H1 (cell line): ENCODE measurements around the gene GPR161. TPM values are rescaled to one million over a fixed set of nuclear protein-coding genes. Genes with fewer than 3 reads are reported as not detected.

ENCODE experiments used
- CTCF ChIA-PET: fragments of 300-600 bp; sonication (Branson Sonifier 250); formaldehyde crosslinking; loops from one replicate; lab custom pipeline; 2021; ENCODE audit not compliant: partially characterized antibody; lab: Charles Lee
- POLR2A ChIA-PET: fragments of 300-600 bp; sonication (Branson Sonifier 250); formaldehyde crosslinking; loops from one replicate; lab custom pipeline; 2021; ENCODE audit warnings: inconsistent platforms; ENCODE audit not compliant: partially characterized antibody; lab: Charles Lee
- DNase-seq, 2 experiments: peaks; one replicate each; pipeline versions ENCODE4 v3.0.0 to v3.0.0-alpha.2; 2010 to 2022; ENCODE audit warnings: low spot score in 2 of 2, low read depth in 1 of 2, mixed read lengths in 1 of 2
- FAIRE-seq: peaks from 2 replicates; lab custom pipeline; 2011; peaks lifted over from hg19 to GRCh38; lab: Jason Lieb, UNC
- H2AFZ ChIP-seq: 2 replicates; pipeline ENCODE4 v1.8.1; 2012; ENCODE audit warnings: low read length, inconsistent platforms
- H2AK5ac ChIP-seq: 2 replicates; pipeline ENCODE4 v1.6.1; 2013; ENCODE audit warnings: low read depth, low read length
- H2BK120ac ChIP-seq: replicated peaks from 2 replicates; pipeline ENCODE3; 2013; ENCODE audit warnings: low read depth, low read length, inconsistent platforms
- H2BK12ac ChIP-seq: 2 replicates; pipeline ENCODE4 v1.6.1; 2013; ENCODE audit warnings: low read depth, low read length
- H2BK15ac ChIP-seq: 2 replicates; pipeline ENCODE4 v1.6.1; 2013; ENCODE audit warnings: low read length
- H2BK20ac ChIP-seq: 2 replicates; pipeline ENCODE4 v1.6.1; 2013; ENCODE audit warnings: low read length
- H2BK5ac ChIP-seq: 2 replicates; pipeline ENCODE4 v1.6.1; 2013; ENCODE audit warnings: low read depth, low read length
- H3K14ac ChIP-seq: 2 replicates; pipeline ENCODE4 v1.6.1; 2013; ENCODE audit warnings: inconsistent platforms; ENCODE audit not compliant: insufficient read length
- H3K18ac ChIP-seq: 2 replicates; pipeline ENCODE4 v1.6.1; 2013; ENCODE audit warnings: low read length; ENCODE audit errors: extremely low read depth
- H3K23ac ChIP-seq: 2 replicates; pipeline ENCODE4 v1.6.1; 2013; ENCODE audit warnings: inconsistent platforms; ENCODE audit not compliant: insufficient read length
- H3K23me2 ChIP-seq: 2 replicates; pipeline ENCODE4 v1.6.1; 2013; ENCODE audit warnings: low read depth, low read length
- H3K27ac ChIP-seq: 2 replicates; pipeline ENCODE4 v1.6.1; 2011; ENCODE audit warnings: low read depth, low read length, inconsistent platforms
- H3K27me3 ChIP-seq, 4 experiments: replicated peaks in 1 of 4; 1 replicate in 1 of 4; 2 replicates in 3 of 4; pipeline versions ENCODE4 v1.6.1 to v1.8.1; 2011 to 2013; ENCODE audit warnings: low read length in 3 of 4, mild to moderate bottlenecking in 3 of 4, inconsistent platforms in 2 of 4, mixed read lengths in 2 of 4, moderate library complexity in 1 of 4; ENCODE audit not compliant: control insufficient read depth in 3 of 4, insufficient read depth in 3 of 4; ENCODE audit errors: extremely low read depth in 1 of 4
- H3K36me3 ChIP-seq, 4 experiments: 2 replicates each; pipeline versions ENCODE4 v1.6.1 to v1.8.1; 2011 to 2013; ENCODE audit warnings: mild to moderate bottlenecking in 4 of 4, low read length in 3 of 4, moderate library complexity in 2 of 4, control low read depth in 1 of 4, inconsistent platforms in 1 of 4; ENCODE audit not compliant: insufficient read depth in 4 of 4, control insufficient read depth in 2 of 4
- H3K4ac ChIP-seq: replicated peaks from 2 replicates; pipeline ENCODE3; 2013; ENCODE audit warnings: low read length, low read depth, mixed read lengths, inconsistent platforms; ENCODE audit not compliant: insufficient read length
- H3K4me1 ChIP-seq, 4 experiments: replicated peaks in 1 of 4; 1 replicate in 1 of 4; 2 replicates in 3 of 4; pipeline versions ENCODE4 v1.6.1 to v1.8.1; 2011 to 2013; ENCODE audit warnings: low read length in 3 of 4, inconsistent platforms in 2 of 4, mixed read lengths in 1 of 4; ENCODE audit not compliant: insufficient read depth in 4 of 4, control insufficient read depth in 3 of 4
- H3K4me2 ChIP-seq, 2 experiments: 2 replicates each; pipeline versions ENCODE4 v1.6.1 to v1.8.1; 2011 to 2013; ENCODE audit warnings: low read depth in 2 of 2, low read length in 2 of 2, control low read depth in 1 of 2, inconsistent platforms in 1 of 2, mild to moderate bottlenecking in 1 of 2; ENCODE audit not compliant: insufficient read depth in 1 of 2
- H3K4me3 ChIP-seq, 4 experiments: fragments of 200-600, 300-600 bp in 1 of 4; sonication (generic), shearing (Covaris generic), sonication (Bioruptor Twin) in 1 of 4; 2 replicates each; pipeline versions ENCODE4 v1.5.1 to v1.8.1; 2011 to 2016; ENCODE audit warnings: low read length in 4 of 4, low read depth in 3 of 4, control low read depth in 2 of 4, inconsistent platforms in 2 of 4, mild to moderate bottlenecking in 2 of 4, mixed read lengths in 1 of 4, moderate library complexity in 1 of 4; ENCODE audit not compliant: insufficient read depth in 2 of 4; ENCODE audit errors: extremely low read depth in 1 of 4
- H3K56ac ChIP-seq: replicated peaks from 2 replicates; pipeline ENCODE3; 2013; ENCODE audit warnings: low read depth, mild to moderate bottlenecking, mixed read lengths, low read length, inconsistent platforms; ENCODE audit not compliant: insufficient read length
- H3K79me1 ChIP-seq: 2 replicates; pipeline ENCODE4 v1.6.1; 2013; ENCODE audit warnings: low read depth, low read length, control low read depth
- H3K79me2 ChIP-seq, 2 experiments: 2 replicates each; pipeline versions ENCODE4 v1.6.1 to v1.8.1; 2012 to 2013; ENCODE audit warnings: low read length in 2 of 2, mild to moderate bottlenecking in 2 of 2, inconsistent platforms in 1 of 2; ENCODE audit not compliant: insufficient read depth in 2 of 2, control insufficient read depth in 1 of 2
- H3K9ac ChIP-seq, 4 experiments: replicated peaks in 1 of 4; 1 replicate in 1 of 4; 2 replicates in 3 of 4; pipeline versions ENCODE4 v1.6.1 to v1.8.1; 2011 to 2013; ENCODE audit warnings: low read depth in 3 of 4, low read length in 3 of 4, control low read depth in 2 of 4, mild to moderate bottlenecking in 2 of 4, moderate library complexity in 2 of 4, inconsistent platforms in 1 of 4; ENCODE audit errors: extremely low read depth in 1 of 4
- H3K9me3 ChIP-seq, 2 experiments: 2 replicates each; pipeline versions ENCODE4 v1.6.1 to v1.8.1; 2012 to 2013; ENCODE audit warnings: mild to moderate bottlenecking in 2 of 2, moderate library complexity in 2 of 2, control low read depth in 1 of 2, inconsistent platforms in 1 of 2, low read depth in 1 of 2, low read length in 1 of 2, mixed read lengths in 1 of 2; ENCODE audit not compliant: insufficient read depth in 2 of 2
- H4K20me1 ChIP-seq, 2 experiments: replicated peaks in 1 of 2; 2 replicates each; pipeline versions ENCODE3 to v1.8.1; 2011 to 2013; ENCODE audit warnings: inconsistent platforms in 2 of 2, low read length in 2 of 2, mild to moderate bottlenecking in 1 of 2; ENCODE audit not compliant: insufficient read depth in 2 of 2, control insufficient read depth in 1 of 2
- H4K5ac ChIP-seq: 2 replicates; pipeline ENCODE4 v1.6.1; 2013; ENCODE audit warnings: low read length, low read depth, mixed read lengths, inconsistent platforms; ENCODE audit not compliant: insufficient read length
- H4K8ac ChIP-seq: 2 replicates; pipeline ENCODE4 v1.8.0; 2013; ENCODE audit warnings: mild to moderate bottlenecking, moderate library complexity, low read length, inconsistent platforms; ENCODE audit not compliant: insufficient read depth; ENCODE audit errors: extremely low read depth
- H4K91ac ChIP-seq: replicated peaks from 2 replicates; pipeline ENCODE3; 2013; ENCODE audit warnings: low read length, mixed read lengths, inconsistent platforms; ENCODE audit not compliant: insufficient read length
- ASH2L ChIP-seq: fragments of 200-600, 300-600 bp; sonication (generic); IDR thresholded peaks from one replicate; pipeline ENCODE4 v1.7.1; 2017; ENCODE audit warnings: low read length
- CHD2 ChIP-seq: IDR thresholded peaks from 2 replicates; pipeline ENCODE4 v1.6.1; 2012; ENCODE audit warnings: low read length, improper control_type of control experiment
- CREB1 ChIP-seq: IDR thresholded peaks from 2 replicates; pipeline ENCODE4 v1.6.1; 2012; ENCODE audit warnings: inconsistent platforms
- GABPA ChIP-seq: IDR thresholded peaks from 2 replicates; pipeline ENCODE4 v1.6.1; 2011; ENCODE audit warnings: mild to moderate bottlenecking, low read length, moderate library complexity, borderline replicate concordance; ENCODE audit not compliant: insufficient read depth
- JUN ChIP-seq: IDR thresholded peaks from 2 replicates; pipeline ENCODE4 v1.6.1; 2011; ENCODE audit warnings: low read depth, mild to moderate bottlenecking, improper control_type of control experiment, low read length
- NRF1 ChIP-seq: IDR thresholded peaks from 2 replicates; pipeline ENCODE4 v1.6.1; 2011; ENCODE audit warnings: mild to moderate bottlenecking, low read depth, low read length, improper control_type of control experiment
- POLR2A ChIP-seq, 2 experiments: IDR thresholded peaks; 1 replicate in 1 of 2; 2 replicates in 1 of 2; pipeline ENCODE4 v1.6.1; 2011; ENCODE audit warnings: low read depth in 2 of 2, low read length in 2 of 2, mild to moderate bottlenecking in 2 of 2; ENCODE audit errors: control extremely low read depth in 1 of 2
- SP2 ChIP-seq: IDR thresholded peaks from 2 replicates; pipeline ENCODE4 v1.6.1; 2012; ENCODE audit warnings: mild to moderate bottlenecking, low read length, inconsistent platforms
- WGBS, 2 experiments: shearing (Covaris generic) in 1 of 2; methylation state at CpG; one replicate each; pipeline versions ENCODE4 v1.1.6 to v1.1.7; 2013 to 2015; ENCODE audit warnings: low lambda C conversion rate in 2 of 2, mixed read lengths in 2 of 2, inconsistent platforms in 1 of 2, low coverage in 1 of 2, missing lambda C conversion rate in 1 of 2; ENCODE audit not compliant: insufficient replicate concordance in 2 of 2, insufficient coverage in 1 of 2, insufficient read length in 1 of 2; ENCODE audit errors: extremely low coverage in 1 of 2, missing lambda C conversion rate in 1 of 2; 5-methylcytosine and 5-hydroxymethylcytosine counted together
- polyA plus RNA-seq, 7 experiments: library from polyadenylated mRNA; depleted of rRNA in 3 of 7; stranded (reverse) in 5 of 7; unstranded in 2 of 7; fragments of >200 nt in 5 of 7; fragments of 200-250 nt in 2 of 7; gene quantifications; 1 replicate in 5 of 7; 2 replicates in 1 of 7; 4 replicates in 1 of 7; pipeline versions ENCODE4 v1.2.1 to v1.2.3, GENCODE V29; 2011 to 2013; ENCODE audit warnings: missing spikeins in 2 of 7, mixed read lengths in 2 of 7
- total RNA-seq: library from RNA; stranded (reverse); fragmentation: NEBNext Ultra II Directional; extraction: Animal tissue kit (Norgen Biotek cat#: 25700); gene quantifications from 2 replicates; pipeline ENCODE4 v1.2.1, GENCODE V29; 2021

Gene GPR161
- total and polyA plus RNA-seq, 2 of the 8 experiments (the other 6 are each of a cell fraction or from before 2014, with no cell fraction given) = 13.7 to 16.8 TPM

GRCh38 chr1:168159979-168160378 lies 23.2 kb upstream of the GPR161 start:
- no peaks in the 10 kb centered on the region for H3K9me3 ChIP-seq
- H3K14ac ChIP-seq = no peak overlapping the region
- H2BK120ac ChIP-seq = no peak overlapping the region
- H3K4me3 ChIP-seq = no peak overlapping the region
- no peak overlapping the region for H3K56ac ChIP-seq
- H4K8ac ChIP-seq = no peak overlapping the region
- H3K4me2 ChIP-seq = no peak overlapping the region
- no peak overlapping the region for H2BK20ac ChIP-seq
- no peak overlapping the region for H3K4ac ChIP-seq
- no peaks in the 10 kb centered on the region for H3K36me3 ChIP-seq
- DNase-seq (no peak), FAIRE-seq (no peak)
- H2BK15ac ChIP-seq = no peak overlapping the region
- H3K27ac ChIP-seq = no peak overlapping the region
- no peak overlapping the region for H2BK5ac ChIP-seq
- WGBS, 2 experiments = 88% methylated on average over 1 of the region's 1 CpG; no CpG with 5 or more reads in 1 of the 2 experiments
- no peak overlapping the region for H2AK5ac ChIP-seq
- no peaks in the 10 kb centered on the region for H3K27me3 ChIP-seq
- H2BK12ac ChIP-seq = no peak overlapping the region
- H3K9ac ChIP-seq = no peak overlapping the region
- no peaks in the 10 kb centered on the region for H3K4me1 ChIP-seq
- no peak overlapping the region for H4K5ac ChIP-seq
- CTCF ChIA-PET = interaction anchor here (0.7 to 2.3 kb wide), 4 partner anchors 9 to 493 kb away, joined by 3 to 8 read pairs (median 5); no protein-coding TSS in a partner anchor
- H3K79me1 ChIP-seq = no peaks in the 10 kb centered on the region
- H3K23ac ChIP-seq = no peak overlapping the region
- POLR2A ChIA-PET = interaction anchor here (0.6 to 0.7 kb wide), 2 partner anchors 58 to 68 kb away, joined by 3 to 5 read pairs; no protein-coding TSS in a partner anchor
- no peaks in the 10 kb centered on the region for H3K79me2 ChIP-seq
- no peak overlapping the region for H4K91ac ChIP-seq
- no peaks in the 10 kb centered on the region for H4K20me1 ChIP-seq
- H3K23me2 ChIP-seq = no peaks in the 10 kb centered on the region
- no peak overlapping the region for H3K18ac ChIP-seq
- H2AFZ ChIP-seq = no peak overlapping the region
- TF ChIP-seq NRF1 (no peak), JUN (no peak), POLR2A (IDR thresholded peaks at IDR 0.05; ENCODE audit: control extremely low read depth in 1 of 2, low read depth in 2 of 2, low read length in 2 of 2) (no peak), SP2 (no peak), CREB1 (no peak), CHD2 (no peak), ASH2L (no peak), GABPA (no peak)
